GM19238 (cell line): ENCODE data around the gene ABR.
A peak's percentile ranks its signal among the peaks of the same experiment; 100 is the strongest.

Source experiments
- DNase-seq: peaks from one replicate; pipeline ENCODE4 v3.0.0; 2011; ENCODE audit warnings: low spot score; ENCODE audit not compliant: insufficient read length

Gene ABR

DNA sequence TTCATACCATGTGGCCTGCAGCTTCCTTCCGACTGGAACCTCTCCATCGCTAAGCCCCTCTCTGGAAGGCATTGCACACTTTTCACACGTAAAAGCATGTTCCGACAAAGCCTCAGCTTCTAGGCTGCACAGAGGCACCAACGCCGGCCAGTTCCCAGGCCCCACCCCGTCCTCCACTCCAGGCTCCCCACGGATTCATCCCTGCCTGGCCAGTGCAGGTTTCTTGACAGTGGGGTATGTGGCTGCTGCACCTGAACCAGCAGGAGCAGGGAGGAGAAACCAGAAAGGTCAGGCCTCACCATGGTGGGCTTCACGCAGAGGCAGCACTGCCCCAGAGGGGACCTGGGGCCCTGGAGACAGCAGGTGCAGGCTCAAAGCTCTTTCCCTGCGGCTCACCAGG is 168.6 kb downstream of the ABR start:
- no peak for DNase-seq

- no peak for DNase-seq
Measured at GRCh38 chr17:1010586-1010985, 169.2 kb downstream of the ABR start.

- no peak for DNase-seq
Measured at GRCh38 chr17:1010086-1010450, 169.7 kb downstream of the ABR start.

- no peak for DNase-seq
Measured at GRCh38 chr17:1009229-1010085, 170.3 kb downstream of the ABR start.

DNA sequence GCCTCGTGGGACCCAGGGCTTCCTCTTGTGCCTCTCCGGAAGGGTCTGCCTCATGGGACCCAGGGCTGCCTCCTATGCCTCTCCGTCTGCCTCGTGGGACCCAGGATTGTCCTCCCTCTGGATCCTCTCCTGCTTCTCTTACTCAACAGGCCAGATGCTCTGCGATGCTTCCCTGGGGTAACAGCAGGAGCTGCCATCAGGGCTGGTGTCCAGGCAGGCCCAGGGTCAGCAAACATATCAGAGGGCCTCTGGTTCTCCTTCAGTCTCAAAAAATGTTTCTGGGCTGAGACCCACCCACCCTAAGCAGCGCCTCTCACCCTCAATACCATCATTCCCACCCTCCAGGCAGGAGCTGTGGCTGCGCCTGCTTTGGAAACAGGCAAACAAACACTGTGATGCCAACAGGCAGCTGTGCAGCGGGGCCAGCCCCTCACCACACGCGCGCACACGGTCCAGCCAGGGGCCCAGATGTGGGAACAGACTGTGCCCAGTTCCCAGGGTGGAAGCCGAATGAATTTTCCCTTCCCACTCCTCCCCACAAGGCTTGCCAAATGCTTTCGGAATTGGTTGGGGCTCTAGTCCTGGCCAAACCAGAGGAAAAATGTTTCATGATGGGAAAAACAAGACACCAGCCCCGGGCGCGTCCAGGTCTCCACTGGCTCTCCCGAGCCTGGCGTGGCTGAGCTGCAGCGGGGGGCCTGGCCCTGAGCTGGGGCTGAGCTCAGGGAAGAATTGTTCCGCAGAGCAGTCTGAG is 171.6 kb downstream of the ABR start:
- no peak for DNase-seq

DNA sequence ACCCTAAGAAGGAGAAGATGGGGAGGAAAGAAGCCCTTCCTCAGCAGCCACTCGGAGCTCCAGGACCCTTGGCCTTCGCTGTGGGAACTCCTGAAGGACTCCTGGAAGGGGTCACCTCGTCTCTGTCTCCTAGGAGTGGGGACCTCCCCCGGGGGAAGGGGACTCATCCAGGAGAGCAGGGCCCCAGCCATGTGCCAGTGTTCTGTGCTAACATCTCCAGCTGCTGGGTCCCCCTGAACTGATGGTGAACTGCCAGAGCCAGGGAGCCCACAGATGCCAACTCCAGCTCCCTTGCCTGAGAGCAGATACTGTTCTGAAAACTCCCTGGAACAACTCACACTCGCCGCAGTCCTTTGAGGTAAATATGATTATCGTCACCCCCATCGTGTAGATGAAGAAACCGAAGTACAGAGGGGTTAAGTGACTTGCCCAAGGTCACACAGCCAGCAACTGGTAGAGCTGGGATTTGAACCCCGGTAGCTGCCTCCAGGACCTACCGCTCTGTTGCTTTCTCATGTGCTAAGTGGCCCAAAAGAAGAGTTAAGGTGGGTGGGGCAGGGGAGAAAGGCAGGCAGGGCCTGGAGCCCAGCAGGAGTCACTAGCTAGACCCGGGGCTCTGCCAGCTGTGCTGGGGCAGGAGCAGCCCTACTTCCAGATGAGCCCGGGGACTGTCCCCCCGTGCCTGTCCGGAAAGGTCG is 172.3 kb downstream of the ABR start:
- DNase-seq, result no peak

- DNase-seq, result no peak
Measured at GRCh38 chr17:1006054-1006453, 173.7 kb downstream of the ABR start.

DNA sequence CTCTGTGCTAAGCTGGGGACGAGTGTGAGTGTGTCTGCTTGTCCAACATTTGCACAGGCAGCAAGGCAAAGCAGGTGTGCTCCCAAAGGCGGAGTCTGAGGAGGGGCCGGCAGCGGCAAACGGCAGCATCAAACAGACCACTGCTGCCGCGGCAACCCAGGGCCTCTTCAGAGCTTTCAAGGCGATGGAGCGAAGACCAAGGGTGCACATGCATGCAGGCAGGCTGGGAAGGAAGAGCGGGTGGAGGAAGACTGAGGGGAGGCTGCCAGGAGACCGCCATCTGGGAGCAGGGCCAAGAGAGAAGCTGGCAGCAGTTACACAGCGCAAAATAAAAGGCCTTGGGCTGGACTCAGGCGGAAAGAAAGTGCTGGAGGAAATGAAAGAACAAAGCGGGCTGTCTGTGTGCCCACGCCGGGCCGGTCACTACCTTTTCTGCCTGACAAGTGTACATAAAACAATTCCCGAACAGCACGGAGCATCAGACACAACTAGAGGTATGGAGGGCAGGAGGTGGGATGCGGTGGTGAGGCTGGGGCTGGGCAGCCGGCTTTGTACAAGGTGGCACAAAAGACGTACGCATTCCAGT is 174.3 kb downstream of the ABR start:
- DNase-seq, result no peak

- no peak for DNase-seq
Measured at GRCh38 chr17:1004769-1005295, 174.9 kb downstream of the ABR start.

DNA sequence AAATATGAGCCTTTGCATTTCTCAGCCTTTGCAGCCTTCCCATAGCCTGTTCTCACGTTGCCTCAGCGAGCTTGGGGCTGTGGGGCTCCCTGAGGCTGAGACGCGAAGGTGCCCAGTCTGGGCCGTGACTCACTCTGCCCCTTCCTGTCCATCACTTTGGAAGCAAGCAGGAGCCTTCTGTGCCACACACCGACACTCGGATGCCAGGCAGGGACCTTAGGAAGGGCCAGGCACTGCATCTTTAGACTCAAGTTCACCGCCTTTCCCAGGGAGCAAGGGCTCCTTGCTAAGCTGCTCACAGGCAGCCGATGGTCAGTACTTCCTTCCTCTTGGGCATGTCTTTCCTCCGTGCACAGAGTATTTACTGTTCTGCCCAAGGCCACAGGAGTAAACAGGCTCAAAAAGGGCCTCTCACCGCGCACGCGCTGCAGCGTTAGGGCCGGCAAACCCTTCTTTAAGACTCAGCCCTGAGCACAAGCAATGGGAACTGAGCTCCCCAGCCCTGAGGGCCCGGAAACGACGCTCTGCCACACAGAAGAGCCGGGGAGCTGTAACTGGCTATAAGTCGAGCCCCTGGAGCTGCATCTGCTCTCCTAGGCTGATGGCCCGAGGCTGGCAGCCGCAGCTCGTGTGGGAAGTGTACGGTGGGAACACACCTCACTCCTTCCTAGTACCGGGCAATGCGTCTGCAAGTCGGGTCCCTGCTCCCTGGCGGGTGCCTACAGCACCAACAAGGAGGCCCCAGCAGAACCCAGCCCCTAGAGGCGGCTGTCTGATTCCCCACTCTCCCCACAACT is 175.6 kb downstream of the ABR start:
- DNase-seq, result no peak

- no peak for DNase-seq
Measured at GRCh38 chr17:1003633-1003971, 176.2 kb downstream of the ABR start.

DNA sequence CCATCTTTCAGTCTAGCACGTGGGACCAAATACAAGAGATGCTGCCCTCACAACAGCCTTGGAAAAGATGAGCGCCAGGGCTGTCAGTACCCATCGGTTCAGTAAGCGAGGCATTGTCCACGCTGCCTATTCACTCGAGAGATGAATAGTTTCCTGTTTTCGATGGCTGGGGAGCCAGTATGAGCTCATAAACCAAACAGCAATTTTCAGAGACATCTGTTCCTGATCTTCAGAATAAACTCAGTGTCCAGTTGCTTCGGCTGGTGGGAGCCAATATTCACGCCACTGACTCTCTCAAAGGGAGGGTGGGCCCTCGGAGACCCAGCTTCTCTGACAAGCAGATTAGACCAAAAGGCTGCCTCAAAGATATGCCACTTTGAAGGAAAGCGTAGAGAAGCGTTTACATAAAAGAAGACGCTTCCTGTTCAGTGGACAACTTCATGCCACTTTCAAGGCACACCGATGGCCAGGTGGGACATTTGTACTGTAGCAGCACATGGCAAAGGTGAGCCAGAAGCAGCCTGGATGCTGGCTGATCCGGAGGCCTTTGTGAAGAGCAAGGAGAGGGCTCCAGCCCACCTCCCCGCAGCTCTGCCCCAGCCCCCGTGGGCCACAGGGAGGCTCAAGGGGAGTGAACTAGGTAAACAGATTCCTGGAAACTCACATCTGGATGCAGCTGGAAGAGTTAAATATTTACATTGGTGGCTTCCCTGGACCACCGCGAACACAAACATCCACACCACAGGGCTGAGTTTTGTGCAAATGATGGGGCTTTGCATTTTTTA is 176.8 kb downstream of the ABR start:
- DNase-seq, result no peak

GRCh38 chr17:1002412-1002753 is 177.4 kb downstream of the ABR start:
- DNase-seq, result no peak

DNA sequence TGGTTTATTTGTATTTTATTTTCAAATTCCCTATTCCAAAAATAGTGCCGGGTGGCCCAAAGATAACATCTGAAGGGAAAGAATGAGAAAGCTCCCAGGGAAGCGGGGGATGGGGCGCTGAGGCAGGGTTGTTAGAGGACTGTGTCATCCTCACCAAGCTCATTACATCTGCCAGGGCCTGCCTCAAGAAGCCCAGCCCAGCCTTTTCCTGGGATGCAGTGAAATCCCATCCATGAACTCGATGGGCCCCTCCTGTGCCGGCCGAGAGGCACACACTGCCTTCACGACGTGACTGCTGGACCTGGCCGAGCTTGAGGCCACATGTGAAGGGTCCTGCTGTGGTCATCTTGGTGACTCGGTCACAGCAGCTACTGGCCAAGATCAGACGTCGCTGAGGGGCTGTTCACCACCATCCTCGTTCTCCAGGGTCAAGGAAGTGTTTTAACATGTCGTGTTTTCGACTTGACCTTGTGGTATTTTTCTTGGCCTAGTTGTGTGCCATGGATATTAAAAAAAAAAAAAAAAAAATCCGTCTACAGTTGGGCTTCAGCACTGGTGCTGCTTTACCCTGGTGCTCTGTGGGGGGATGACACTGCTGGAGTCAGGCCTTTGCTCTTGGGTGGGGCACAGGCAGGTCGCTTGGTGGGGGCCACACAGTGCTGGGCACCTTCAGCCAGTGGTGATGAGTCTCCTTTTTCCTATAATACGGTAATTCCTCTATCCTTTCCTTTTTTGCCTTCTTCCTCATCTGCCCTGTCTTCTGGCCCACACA is 178.0 kb downstream of the ABR start:
- DNase-seq, result no peak

GRCh38 chr17:1000597-1001461 is 179.0 kb downstream of the ABR start:
- no peak for DNase-seq

DNA sequence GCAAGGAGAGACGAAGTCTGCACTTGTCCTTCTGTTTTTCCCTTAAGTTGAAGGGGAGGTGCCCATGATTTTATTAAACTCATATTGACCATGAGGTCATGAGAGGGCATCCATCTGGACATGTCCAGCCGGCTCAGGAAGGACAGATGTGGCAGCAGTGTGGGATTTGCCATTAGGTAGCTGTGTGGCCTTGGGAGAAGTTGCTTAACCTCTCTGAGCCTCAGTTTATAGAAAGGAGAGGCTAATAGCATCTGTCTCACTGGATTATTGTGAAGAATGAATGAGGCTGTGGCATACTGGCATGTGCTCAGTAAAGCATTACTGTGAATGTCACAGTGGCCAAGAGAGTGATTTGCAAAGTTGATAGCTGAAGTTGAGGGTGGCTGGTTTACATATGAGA is 181.7 kb downstream of the ABR start:
- no peak for DNase-seq

DNA sequence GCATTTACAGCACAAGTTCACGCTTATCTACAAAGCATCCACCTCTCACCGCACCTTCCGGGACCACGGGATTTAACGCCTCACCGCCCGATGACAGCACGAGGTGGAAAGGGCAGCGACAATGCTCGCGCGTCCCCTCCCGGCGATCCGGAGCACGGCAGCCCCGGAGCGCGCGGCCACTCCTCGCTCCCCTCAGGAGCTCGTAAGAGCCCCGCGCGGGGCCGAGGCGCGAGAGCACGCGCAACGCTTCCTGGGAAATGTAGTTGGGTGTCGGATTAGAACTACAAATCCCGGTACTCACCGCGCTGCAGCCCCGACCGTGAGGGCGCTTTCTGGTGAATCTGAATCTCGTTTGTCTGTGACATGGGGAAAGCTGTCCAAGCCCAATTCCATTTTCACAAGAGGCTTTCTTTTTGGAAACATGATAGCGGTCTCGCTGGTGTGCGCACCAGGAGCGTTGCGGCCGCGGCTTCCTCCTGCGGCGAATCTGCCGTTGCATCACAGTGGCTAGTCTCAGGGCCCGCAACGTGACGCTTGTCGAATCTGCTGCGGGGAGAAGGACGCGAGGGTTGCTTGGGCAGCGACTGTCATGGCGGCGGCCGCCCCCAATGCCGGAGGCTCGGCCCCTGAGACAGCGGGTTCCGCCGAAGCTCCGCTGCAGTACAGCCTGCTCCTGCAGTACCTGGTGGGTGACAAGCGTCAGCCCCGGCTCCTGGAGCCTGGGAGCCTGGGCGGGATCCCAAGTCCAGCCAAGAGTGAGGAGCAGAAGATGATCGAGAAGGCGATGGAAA is 183.0 kb downstream of the ABR start, which contains the start of gene TIMM22:
Gene TIMM22, plus strand, starts transcription at position 576 of the 791 bp plus-strand sequence. Its CDS starts 14 bp downstream, at position 590.
- peak; percentile 95 for DNase-seq
